Muscle of back (tissue), 11 donors: ENCODE measurements around the gene THBD. TPM values are rescaled to one million over a fixed set of nuclear protein-coding genes. Genes with fewer than 3 reads are reported as not detected.
"Not testable (repeated sequence)": the region's sequence is repeated elsewhere in the genome, so short reads cannot be mapped to it uniquely, and the experiment has no call there.

ENCODE experiments used
- DNase-seq, 3 donors: peaks; one replicate each; pipeline versions ENCODE4 v3.0.0 to v3.0.0-alpha.2; 2013
- polyA plus RNA-seq, 10 donors: library from polyadenylated mRNA; unstranded; fragments of 120-200 nt; gene quantifications; one replicate each; pipeline ENCODE4 v1.2.1, GENCODE V29; 2013; ENCODE audit not compliant: insufficient read length in 10 of 10

THBD gene
- polyA plus RNA-seq, 10 donors = 5.7 to 13.2 (median 8.8) TPM

- no peak for DNase-seq
Measured at GRCh38 chr20:23039885-23040508, 9.5 kb downstream of the THBD start.

DNA sequence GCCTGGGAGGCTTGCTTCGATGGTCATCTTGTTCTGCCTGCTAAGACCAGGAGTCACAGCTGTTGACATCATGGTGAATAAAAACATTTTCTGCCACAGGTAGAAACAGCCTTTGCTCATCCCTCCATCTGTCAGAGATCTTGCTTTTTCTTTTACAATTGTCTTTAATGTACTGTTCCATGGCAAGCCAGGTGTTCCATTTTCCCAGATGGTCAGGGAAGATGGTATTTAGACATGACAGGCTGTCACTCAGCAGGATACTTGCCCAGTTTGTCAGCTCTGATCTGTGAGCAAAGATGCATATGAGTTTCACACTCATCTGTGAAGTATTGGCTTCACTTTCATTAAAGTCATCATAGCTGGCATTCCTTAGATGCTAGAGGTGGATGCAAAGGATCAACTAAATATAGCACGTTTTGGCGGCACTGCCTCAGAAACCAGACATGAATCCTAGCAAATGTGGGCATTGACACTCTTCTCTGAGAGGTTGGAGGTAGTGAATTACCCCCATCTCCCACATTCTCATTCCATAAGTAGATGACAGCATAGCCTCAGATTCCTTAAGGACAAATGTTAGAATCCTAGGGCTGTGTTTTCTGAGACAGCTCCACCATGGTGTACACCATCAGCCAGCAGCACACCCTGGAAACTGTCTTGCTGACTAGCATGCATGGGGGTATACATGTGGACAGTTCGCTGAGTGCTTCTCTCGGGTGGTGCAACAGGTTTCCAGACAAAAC lies 10.2 kb downstream of the THBD start:
- DNase-seq = no peak

DNA sequence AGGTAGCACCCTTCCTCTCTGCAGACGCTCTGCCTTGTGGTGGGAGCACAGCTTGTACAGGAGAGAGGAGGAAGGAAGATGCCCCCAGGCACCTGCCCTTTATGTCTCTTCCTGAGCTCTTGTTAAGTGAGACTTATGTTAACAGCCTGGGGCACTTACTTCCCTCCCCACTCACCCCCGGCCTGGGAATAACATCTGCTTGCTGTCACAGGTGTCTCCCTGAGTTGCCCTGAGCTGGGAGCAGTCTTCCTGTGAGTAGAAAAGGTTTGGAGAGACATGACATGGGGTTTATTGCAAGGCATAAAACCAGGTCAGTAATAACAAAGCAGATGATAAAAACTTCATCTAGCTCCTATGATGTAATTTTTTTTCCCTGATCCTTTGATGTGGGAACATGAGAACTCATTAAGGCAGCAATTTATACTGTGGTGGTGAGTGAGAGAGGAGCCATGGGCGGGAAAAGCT lies 12.4 kb downstream of the THBD start:
- no peak for DNase-seq

DNA sequence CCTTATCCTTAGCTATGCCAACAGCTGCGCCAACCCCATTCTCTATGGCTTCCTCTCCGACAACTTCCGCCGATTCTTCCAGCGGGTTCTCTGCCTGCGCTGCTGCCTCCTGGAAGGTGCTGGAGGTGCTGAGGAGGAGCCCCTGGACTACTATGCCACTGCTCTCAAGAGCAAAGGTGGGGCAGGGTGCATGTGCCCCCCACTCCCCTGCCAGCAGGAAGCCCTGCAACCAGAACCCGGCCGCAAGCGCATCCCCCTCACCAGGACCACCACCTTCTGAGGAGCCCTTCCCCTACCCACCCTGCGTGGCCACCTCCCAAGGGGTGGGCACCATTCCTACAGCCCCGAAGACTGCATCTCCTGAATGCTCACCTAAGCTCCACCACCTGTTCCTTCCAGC lies 13.1 kb downstream of the THBD start:
- no peak for DNase-seq

- no peak for DNase-seq
Measured at GRCh38 chr20:23035731-23036130, 13.7 kb downstream of the THBD start.

DNA sequence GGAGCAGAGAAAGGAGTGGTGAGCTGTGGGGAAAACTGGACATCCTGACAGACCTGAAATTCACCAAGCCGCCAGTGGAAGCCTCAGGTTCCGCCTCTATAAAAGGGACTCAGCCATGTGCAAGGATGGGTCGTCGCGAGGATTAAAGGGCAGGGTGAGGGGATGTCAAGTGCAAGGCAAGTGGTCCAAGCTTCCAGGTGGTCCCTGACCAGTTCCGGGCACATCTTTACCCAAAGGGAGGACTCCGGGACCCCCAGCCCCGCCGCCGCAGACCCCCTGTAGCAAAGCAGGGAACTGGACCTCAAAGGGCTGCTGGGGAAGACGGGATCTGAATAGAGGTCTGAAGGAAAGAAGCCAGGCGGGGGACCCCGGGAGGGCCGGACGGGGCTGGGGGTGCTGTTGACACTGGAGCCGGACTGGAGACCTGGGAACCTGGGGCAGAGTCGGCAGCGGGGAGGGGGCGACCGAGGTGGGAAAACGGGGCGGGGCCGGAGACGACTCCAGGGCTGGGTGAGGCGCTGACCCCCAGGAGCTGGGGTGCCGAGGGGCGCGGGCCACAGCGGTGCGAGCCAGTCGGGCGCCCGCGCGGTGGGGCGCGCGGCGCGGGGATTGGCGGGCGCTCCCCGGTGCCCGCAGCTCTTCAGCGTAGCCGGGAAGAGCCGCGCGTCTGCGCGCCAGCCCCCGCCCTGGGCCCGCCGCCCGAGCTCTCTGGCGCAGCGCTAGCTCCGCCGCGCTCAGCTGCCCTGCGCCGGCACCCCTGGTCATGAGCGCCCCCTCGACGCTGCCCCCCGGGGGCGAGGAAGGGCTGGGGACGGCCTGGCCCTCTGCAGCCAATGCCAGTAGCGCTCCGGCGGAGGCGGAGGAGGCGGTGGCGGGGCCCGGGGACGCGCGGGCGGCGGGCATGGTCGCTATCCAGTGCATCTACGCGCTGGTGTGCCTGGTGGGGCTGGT lies 14.5 kb downstream of the THBD start, which contains the start of gene SSTR4:
Gene SSTR4 (plus strand): TSS at position 592 of the 951 bp plus-strand sequence. CDS start 172 bp downstream, at position 764.
- DNase-seq = peak in 1 of 3 donors; percentile 52

DNA sequence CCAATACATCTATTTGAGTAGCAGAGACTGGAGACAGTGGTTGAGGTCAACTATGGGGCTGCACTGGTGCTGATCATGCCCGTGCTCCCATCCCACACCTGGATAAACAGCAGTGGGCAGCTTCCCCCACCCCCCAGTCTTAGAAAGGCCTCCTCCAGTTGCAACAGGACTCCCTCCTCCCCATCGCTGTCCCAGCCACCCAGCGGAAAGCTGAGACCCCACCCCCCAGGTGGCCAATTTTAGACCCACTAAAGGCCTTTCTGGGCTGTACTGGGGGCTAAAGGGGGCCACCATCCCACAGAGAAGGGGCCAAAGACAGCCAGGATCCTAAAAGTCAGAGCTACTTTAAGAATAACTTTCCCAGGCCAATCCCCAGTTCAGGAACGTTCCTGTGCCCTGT lies 15.6 kb downstream of the THBD start:
- DNase-seq = no peak

- no peak for DNase-seq
Measured at GRCh38 chr20:23032750-23033078, 16.8 kb downstream of the THBD start.

GRCh38 chr20:23032056-23032749 lies 17.3 kb downstream of the THBD start:
- DNase-seq = peak in 1 of 3 donors; percentile 51

GRCh38 chr20:23031346-23031745 lies 18.1 kb downstream of the THBD start:
- no peak for DNase-seq

GRCh38 chr20:23029324-23029723 lies 20.1 kb downstream of the THBD start:
- DNase-seq = no peak

DNA sequence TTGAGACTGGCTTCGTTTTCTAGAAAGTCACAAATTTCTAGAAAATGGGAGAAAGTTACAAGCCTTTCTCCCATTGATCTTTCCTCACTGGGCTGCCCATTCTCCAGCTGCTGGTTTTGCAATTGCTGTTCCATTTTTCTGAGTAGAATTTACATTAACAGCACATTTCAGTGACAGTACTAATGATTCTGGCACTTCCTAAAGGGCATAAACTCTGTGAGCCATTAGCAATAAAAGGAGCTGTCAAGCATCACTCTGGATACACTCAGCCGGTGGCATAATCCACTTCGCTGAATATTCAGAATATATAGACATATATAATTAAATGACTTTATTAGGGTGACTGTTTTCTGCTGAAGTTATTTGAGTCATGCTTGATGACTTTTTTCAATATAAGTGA lies 21.1 kb downstream of the THBD start:
- no peak for DNase-seq

DNA sequence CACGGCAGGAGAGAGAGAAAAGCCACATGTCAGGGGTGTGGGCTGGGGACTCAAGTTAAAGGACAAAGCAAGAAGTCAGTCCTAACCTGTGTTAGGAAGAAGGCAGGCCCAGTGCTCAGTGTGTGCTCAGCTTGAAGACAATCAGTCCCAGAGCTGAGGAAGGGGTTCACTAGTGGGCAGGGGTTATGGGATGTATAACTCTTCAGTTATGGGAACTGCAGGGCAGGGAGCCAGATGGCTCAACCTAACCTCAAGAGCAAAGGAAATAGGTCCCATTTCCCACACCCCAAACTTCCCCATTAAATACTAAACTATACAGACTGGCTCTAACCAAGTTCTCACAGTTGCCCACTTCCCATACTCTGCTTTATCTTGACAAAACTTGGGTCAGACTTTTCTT lies 21.8 kb downstream of the THBD start:
- no peak for DNase-seq

DNA sequence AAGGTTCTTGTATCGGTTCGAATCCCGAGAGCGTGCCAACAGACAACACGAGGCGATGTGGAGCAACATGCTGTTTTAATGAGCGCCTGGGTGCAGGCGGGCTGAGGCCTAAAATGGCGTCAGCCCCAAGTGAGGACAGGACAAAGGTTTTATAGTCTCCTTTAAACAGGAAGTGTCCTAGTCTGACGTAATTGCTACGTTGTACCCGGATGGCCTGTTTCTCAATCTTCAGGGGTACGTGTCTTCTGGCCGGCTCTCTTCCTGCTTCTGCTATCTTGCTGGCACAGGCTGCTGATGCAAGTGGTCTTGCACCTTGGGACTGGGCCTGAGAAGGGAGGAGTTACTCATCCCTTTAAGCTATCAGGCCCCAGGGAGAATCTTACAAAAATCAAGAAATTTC lies 24.0 kb downstream of the THBD start:
- not testable (repeated sequence) for DNase-seq

DNA sequence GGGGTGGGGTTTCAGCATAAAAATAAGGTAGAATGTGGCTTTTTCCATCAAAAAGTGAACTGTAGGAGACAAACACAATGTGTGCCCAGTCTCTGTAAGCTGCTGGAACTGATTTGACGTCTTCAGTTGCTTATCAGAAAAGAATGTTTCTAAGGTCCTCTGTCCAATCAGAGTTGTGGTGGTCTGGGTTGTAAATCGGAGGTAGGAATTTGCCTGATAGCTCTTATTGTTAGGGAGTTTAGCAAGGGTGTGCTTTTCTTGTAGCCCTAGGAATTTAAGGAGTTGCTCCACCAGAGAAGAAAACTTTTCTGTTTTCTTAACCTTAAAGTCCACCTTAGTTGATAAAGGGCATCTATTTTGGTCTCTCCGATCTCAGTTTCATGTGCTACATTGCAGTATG lies 24.8 kb downstream of the THBD start:
- DNase-seq = no peak

GRCh38 chr20:23023621-23024177 lies 25.8 kb downstream of the THBD start:
- DNase-seq = no peak

- DNase-seq = no peak
Measured at GRCh38 chr20:23022849-23023248, 26.6 kb downstream of the THBD start.

DNA sequence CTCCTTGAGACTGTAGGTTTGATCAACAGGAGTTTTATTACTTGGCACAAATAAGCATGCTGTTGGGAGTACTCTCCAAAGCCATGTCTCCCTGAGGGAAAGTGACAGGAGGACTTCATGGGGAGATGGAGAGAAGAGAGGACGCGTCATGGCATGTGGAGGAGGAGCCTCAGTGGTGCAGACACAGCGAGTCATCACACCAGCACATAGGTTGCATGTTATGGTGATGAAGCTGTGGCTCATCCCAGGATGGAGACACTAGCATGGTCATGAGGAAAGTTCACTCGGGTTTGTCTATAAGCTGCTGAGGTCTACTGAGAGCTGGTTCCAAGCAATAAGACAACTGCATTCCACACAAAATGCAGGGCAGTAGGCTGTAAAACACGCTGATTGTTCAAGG lies 27.5 kb downstream of the THBD start:
- DNase-seq = no peak

GRCh38 chr20:23021541-23021940 lies 27.9 kb downstream of the THBD start:
- DNase-seq = no peak

DNA sequence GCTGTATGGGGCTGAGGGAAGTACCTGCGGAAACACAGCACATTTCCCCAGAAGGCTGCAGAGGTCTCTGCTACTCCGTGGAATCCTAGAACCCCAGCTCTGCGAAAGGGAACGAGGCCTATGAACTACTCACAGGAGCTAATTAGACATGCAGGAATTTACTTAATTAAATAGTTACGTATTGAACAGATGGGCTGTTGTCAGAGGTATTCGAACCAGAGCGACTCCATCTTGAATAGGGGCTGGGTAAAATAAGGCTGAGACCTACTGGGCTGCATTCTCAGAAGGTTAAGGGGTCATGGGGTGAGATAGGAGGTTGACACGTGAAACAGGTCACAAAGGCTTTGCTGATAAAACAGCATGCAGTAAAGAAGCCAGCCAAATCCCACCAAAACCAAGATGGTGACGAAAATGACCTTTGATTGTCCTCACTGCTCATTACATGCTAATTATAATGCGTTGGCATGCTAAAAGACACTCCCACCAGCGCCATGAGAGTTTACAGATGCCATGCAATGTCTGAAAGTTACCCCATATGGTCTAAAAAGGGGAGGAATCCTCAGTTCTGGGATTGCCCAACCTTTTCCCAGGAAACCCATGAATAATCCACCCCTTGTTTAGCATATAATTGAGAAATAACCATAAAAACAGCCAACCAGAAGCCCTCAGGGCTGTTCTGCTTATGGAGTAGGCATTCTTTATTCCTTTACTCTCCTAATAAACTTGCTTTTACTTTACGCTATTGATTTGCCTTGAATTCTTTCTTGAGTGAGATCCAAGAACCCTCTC lies 29.0 kb downstream of the THBD start:
- no peak for DNase-seq

DNA sequence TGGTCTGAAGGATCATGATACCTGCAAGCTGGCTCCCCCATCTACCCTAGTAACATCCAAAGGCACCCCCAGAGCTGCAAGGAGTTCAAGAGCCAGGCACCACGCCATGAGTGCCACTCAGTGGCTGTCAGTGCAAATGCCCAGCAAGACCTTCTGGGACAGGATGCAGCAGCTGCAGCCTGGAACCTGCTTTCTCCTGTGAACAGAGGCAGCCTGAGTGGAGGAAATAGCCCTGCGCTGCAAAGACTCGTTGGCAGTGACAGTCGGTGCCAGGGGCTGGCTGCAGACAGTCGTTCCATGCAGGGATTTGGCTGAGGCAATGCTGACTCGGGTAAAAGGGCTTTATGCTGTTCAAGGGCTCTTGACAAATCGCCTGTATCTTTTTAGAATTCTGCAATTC lies 30.1 kb downstream of the THBD start:
- DNase-seq = peak; percentile 20 to 35 (median 26)
